Prostate gland (tissue), 2 donors: ENCODE data around the gene EIPR1.

ENCODE experiments used
- POLR2A ChIP-seq: fragments of 450-650 bp; IDR thresholded peaks from one replicate; pipeline ENCODE4 v1.6.1; 2016; ENCODE audit warnings: antibody characterized with exemption, mild to moderate bottlenecking
- POLR2AphosphoS5 ChIP-seq: sonication (generic); formaldehyde crosslinking; IDR thresholded peaks from one replicate; pipeline ENCODE4 v1.6.1; 2017; ENCODE audit warnings: antibody characterized with exemption
- TF ChIP-seq, protein P1 (sequence below), 4 experiments: fragments of 200-600 bp in 2 of 4; fragments of 450-650 bp in 2 of 4; sonication (generic) in 2 of 4; IDR thresholded peaks; 1 replicate in 3 of 4; 2 replicates in 1 of 4; pipeline ENCODE4 v1.5.1; 2016 to 2019; ENCODE audit warnings: antibody characterized with exemption in 4 of 4, mild to moderate bottlenecking in 2 of 4, moderate library complexity in 2 of 4

DNA sequence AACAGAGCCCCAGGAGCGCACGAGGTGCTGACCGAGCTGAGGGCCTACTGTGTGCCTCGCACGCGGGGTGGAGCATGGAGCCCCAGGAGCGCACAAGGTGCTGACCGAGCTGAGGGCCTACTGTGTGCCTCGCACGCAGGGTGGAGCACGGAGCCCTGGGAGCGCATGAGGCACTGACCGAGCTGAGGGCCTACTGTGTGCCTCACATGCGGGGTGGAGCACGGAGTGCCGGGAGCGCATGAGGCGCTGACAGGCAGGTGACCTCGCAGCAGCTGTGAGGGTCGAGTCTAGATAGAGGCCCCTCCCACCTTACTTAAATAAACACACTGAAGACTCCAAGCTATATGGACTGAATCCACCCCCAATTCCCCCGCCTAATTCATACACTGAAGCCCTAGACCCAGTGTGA lies 60.3 kb downstream of the EIPR1 start:
- TF ChIP-seq, protein P1, sequence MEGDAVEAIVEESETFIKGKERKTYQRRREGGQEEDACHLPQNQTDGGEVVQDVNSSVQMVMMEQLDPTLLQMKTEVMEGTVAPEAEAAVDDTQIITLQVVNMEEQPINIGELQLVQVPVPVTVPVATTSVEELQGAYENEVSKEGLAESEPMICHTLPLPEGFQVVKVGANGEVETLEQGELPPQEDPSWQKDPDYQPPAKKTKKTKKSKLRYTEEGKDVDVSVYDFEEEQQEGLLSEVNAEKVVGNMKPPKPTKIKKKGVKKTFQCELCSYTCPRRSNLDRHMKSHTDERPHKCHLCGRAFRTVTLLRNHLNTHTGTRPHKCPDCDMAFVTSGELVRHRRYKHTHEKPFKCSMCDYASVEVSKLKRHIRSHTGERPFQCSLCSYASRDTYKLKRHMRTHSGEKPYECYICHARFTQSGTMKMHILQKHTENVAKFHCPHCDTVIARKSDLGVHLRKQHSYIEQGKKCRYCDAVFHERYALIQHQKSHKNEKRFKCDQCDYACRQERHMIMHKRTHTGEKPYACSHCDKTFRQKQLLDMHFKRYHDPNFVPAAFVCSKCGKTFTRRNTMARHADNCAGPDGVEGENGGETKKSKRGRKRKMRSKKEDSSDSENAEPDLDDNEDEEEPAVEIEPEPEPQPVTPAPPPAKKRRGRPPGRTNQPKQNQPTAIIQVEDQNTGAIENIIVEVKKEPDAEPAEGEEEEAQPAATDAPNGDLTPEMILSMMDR (IDR thresholded peaks at IDR 0.05) = no peak
- TF ChIP-seq POLR2A (no peak), POLR2AphosphoS5 (no peak)
